Activated CD4-positive, alpha-beta T cell treated with anti-CD3 and anti-CD28 coated beads for 1 hour (primary cell): Measurements from ENCODE around the gene DUSP9.
"Not testable (repeated sequence)": the region's sequence is repeated elsewhere in the genome, so short reads cannot be mapped to it uniquely, and the experiment has no call there.

Experiments
- DNase-seq: peaks from one replicate; pipeline ENCODE4 v3.0.0-alpha.2; 2020

Gene DUSP9

GRCh38 chrX:153674219-153674851, 27.3 kb downstream of the DUSP9 start:
- no peak for DNase-seq

DNA sequence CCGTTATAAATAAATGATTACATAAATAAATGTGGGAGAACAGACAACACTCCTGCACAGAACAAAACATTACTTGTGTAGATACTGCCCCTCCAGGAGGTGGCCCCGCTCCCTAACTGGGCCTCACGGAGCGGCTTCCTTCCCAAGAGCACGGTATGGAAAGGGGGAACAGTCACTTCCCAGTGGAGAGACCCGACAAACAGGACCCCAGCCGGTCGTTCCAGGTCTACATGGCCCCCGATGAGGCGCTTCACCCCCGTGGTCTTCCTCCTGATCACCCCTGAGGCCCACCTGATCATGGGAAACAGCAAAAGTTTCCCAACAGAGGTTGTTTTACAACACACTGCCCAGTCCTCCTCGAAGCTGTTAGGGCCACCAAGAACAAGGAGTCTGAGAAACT, 34.2 kb downstream of the DUSP9 start:
- DNase-seq, result no peak

DNA sequence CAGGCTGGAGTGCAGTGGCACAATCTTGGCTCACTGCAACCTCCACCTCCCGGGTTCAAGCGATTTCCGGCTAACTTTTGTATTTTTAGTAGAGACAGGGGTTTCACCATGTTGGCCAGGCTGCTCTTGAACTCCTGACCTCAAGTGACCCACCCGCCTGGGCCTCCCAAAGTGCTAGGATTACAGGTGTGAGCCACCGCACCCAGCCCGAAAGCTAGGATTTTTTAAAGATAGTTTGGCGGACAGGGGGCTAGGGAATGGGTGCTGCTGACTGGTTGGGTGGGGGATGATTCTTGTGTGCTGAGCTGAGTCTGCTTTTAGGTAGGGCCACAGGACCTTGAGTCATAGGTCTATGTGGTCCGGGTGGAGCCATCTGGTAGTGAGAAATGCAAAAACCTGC, 36.5 kb downstream of the DUSP9 start:
- DNase-seq, result not testable (repeated sequence)

GRCh38 chrX:153684467-153685155, 37.6 kb downstream of the DUSP9 start:
- no peak for DNase-seq

GRCh38 chrX:153685156-153685536, 38.1 kb downstream of the DUSP9 start:
- no peak for DNase-seq

- DNase-seq, result no peak
Observed at GRCh38 chrX:153685751-153686696, 39.0 kb downstream of the DUSP9 start.

GRCh38 chrX:153686711-153687110, 39.7 kb downstream of the DUSP9 start:
- DNase-seq, result no peak

- no peak for DNase-seq
Observed at GRCh38 chrX:153687121-153688039, 40.4 kb downstream of the DUSP9 start, which contains the start of gene SLC6A8. Gene SLC6A8, plus strand, starts transcription at chrX:153687926. Its CDS starts 649 bp downstream, at chrX:153688575.

DNA sequence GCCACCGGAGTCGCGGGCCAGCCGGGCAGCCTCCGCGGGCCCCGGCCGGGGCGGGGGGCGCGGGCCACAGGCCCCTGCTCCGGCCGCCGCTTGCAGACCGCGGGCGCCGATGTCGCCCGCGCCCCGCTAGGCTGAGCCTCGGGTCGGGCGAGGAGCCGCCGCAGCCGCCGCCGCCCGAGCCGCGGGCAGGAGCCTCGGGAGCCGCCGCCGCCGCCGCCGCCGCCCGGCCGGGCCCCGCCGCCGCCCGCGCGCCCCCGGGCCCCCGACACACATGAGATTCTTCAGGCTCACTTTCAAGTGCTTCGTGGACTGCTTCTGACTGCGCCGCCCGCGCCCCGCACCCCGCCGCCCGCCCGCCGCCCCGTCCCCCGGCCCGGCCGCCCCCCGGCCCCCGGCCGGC, 41.1 kb downstream of the DUSP9 start:
- DNase-seq, result no peak

GRCh38 chrX:153688506-153688905, 41.5 kb downstream of the DUSP9 start:
- DNase-seq, result no peak

- DNase-seq, result no peak
Observed at GRCh38 chrX:153688911-153689590, 42.0 kb downstream of the DUSP9 start.

- DNase-seq, result no peak
Observed at GRCh38 chrX:153689654-153690465, 42.9 kb downstream of the DUSP9 start.

GRCh38 chrX:153690466-153690865, 43.5 kb downstream of the DUSP9 start:
- DNase-seq, result no peak

GRCh38 chrX:153691032-153691827, 44.2 kb downstream of the DUSP9 start:
- DNase-seq, result not testable (repeated sequence)

GRCh38 chrX:153692003-153692402, 45.0 kb downstream of the DUSP9 start:
- no peak for DNase-seq

GRCh38 chrX:153692611-153693156, 45.7 kb downstream of the DUSP9 start:
- no peak for DNase-seq

- no peak for DNase-seq
Observed at GRCh38 chrX:153693216-153694086, 46.4 kb downstream of the DUSP9 start.

DNA sequence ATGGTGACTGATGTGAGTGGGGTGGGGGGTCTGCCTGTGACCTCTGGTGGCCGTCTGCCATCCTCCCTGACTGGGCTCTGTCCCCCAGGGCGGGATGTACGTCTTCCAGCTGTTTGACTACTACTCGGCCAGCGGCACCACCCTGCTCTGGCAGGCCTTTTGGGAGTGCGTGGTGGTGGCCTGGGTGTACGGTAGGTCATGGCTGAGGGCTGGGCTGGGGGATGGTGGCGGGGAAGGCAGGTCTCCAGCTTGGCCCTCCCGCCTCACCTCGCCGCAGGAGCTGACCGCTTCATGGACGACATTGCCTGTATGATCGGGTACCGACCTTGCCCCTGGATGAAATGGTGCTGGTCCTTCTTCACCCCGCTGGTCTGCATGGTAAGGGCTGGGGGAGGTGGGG, 47.3 kb downstream of the DUSP9 start:
- DNase-seq, result not testable (repeated sequence)
